ENCODE measurements around the gene GALNTL6.

The GALNTL6 gene

GRCh38 chr4:172649143-172649542, 835.9 kb downstream of the GALNTL6 start:
- H3K36me3 ChIP-seq (ENCODE audit: control insufficient read depth, insufficient read depth, low read length), result no peaks in the 10 kb centered on the region
- WGBS, 2 experiments (ENCODE audit: insufficient coverage in 2 of 2), result no CpG with 5 or more reads among the region's 2 CpGs
- H3K4me1 ChIP-seq (ENCODE audit: control insufficient read depth, insufficient read depth, low read length, poor library complexity, severe bottlenecking), result no peaks in the 10 kb centered on the region
- no peaks in the 10 kb centered on the region for H3K9me3 ChIP-seq (ENCODE audit: control insufficient read depth, low read length)
- no peak overlapping the region for H3K27ac ChIP-seq (ENCODE audit: low read depth, low read length, severe bottlenecking)
- no peak overlapping the region for H3K4me3 ChIP-seq (ENCODE audit: extremely low read depth, insufficient read depth, low read length, poor library complexity, severe bottlenecking)

GRCh38 chr4:172650758-172651530, 837.7 kb downstream of the GALNTL6 start:
- WGBS, 2 experiments (ENCODE audit: insufficient coverage in 2 of 2), result no CpG with 5 or more reads among the region's 1 CpG
- Histone ChIP-seq H3K4me3 (ENCODE audit: extremely low read depth, insufficient read depth, low read length, poor library complexity, severe bottlenecking) (no peak overlapping the region), H3K9me3 (ENCODE audit: control insufficient read depth, low read length) (no peaks in the 10 kb centered on the region), H3K4me1 (ENCODE audit: control insufficient read depth, insufficient read depth, low read length, poor library complexity, severe bottlenecking) (no peaks in the 10 kb centered on the region), H3K27ac (ENCODE audit: low read depth, low read length, severe bottlenecking) (no peak overlapping the region), H3K36me3 (ENCODE audit: control insufficient read depth, insufficient read depth, low read length) (no peaks in the 10 kb centered on the region)

- H3K27ac ChIP-seq (ENCODE audit: low read depth, low read length, severe bottlenecking), result no peak overlapping the region
- no peaks in the 10 kb centered on the region for H3K4me1 ChIP-seq (ENCODE audit: control insufficient read depth, insufficient read depth, low read length, poor library complexity, severe bottlenecking)
- H3K4me3 ChIP-seq (ENCODE audit: extremely low read depth, insufficient read depth, low read length, poor library complexity, severe bottlenecking), result no peak overlapping the region
- no CpG with 5 or more reads among the region's 2 CpGs for WGBS, 2 experiments (ENCODE audit: insufficient coverage in 2 of 2)
- no peaks in the 10 kb centered on the region for H3K9me3 ChIP-seq (ENCODE audit: control insufficient read depth, low read length)
- no peaks in the 10 kb centered on the region for H3K36me3 ChIP-seq (ENCODE audit: control insufficient read depth, insufficient read depth, low read length)
Observed at GRCh38 chr4:172651961-172652360, 838.8 kb downstream of the GALNTL6 start.

DNA sequence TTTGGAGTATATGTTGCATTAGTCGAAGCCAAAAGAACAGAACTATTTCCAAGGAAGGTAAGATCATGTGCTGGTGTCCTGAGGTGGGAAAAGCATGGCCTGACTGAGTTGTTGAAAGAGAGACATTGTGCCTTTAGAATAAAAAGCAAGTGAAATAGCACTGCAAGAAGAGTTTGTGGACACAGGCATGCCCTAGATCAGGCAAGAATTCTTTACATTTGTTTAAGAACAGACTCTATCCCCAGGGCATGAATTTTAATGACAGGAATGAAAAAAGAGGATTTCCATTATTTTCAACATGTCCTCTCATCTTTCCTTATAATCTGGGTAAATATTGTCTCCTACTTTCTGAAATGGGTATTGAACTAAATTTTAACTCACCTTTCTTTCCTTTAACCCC, 839.2 kb downstream of the GALNTL6 start:
- H3K4me1 ChIP-seq (ENCODE audit: control insufficient read depth, insufficient read depth, low read length, poor library complexity, severe bottlenecking), result no peaks in the 10 kb centered on the region
- no peaks in the 10 kb centered on the region for H3K9me3 ChIP-seq (ENCODE audit: control insufficient read depth, low read length)
- 83 to 100% methylated on average over 1 of the region's 1 CpG for WGBS, 2 experiments (ENCODE audit: insufficient coverage in 2 of 2)
- no peaks in the 10 kb centered on the region for H3K36me3 ChIP-seq (ENCODE audit: control insufficient read depth, insufficient read depth, low read length)
- H3K27ac ChIP-seq (ENCODE audit: low read depth, low read length, severe bottlenecking), result no peak overlapping the region
- no peak overlapping the region for H3K4me3 ChIP-seq (ENCODE audit: extremely low read depth, insufficient read depth, low read length, poor library complexity, severe bottlenecking)

GRCh38 chr4:172653676-172654075, 840.5 kb downstream of the GALNTL6 start:
- Histone ChIP-seq H3K9me3 (ENCODE audit: control insufficient read depth, low read length) (no peaks in the 10 kb centered on the region), H3K27ac (ENCODE audit: low read depth, low read length, severe bottlenecking) (no peak overlapping the region), H3K4me1 (ENCODE audit: control insufficient read depth, insufficient read depth, low read length, poor library complexity, severe bottlenecking) (no peaks in the 10 kb centered on the region), H3K4me3 (ENCODE audit: extremely low read depth, insufficient read depth, low read length, poor library complexity, severe bottlenecking) (no peak overlapping the region), H3K36me3 (ENCODE audit: control insufficient read depth, insufficient read depth, low read length) (no peaks in the 10 kb centered on the region)

- Histone ChIP-seq H3K4me1 (ENCODE audit: control insufficient read depth, insufficient read depth, low read length, poor library complexity, severe bottlenecking) (no peaks in the 10 kb centered on the region), H3K36me3 (ENCODE audit: control insufficient read depth, insufficient read depth, low read length) (no peaks in the 10 kb centered on the region), H3K9me3 (ENCODE audit: control insufficient read depth, low read length) (no peaks in the 10 kb centered on the region), H3K27ac (ENCODE audit: low read depth, low read length, severe bottlenecking) (no peak overlapping the region), H3K4me3 (ENCODE audit: extremely low read depth, insufficient read depth, low read length, poor library complexity, severe bottlenecking) (no peak overlapping the region)
- WGBS, 2 experiments (ENCODE audit: insufficient coverage in 2 of 2), result 86% methylated on average over 1 of the region's 3 CpGs; no CpG with 5 or more reads in 1 of the 2 experiments
Observed at GRCh38 chr4:172654457-172654856, 841.3 kb downstream of the GALNTL6 start.

DNA sequence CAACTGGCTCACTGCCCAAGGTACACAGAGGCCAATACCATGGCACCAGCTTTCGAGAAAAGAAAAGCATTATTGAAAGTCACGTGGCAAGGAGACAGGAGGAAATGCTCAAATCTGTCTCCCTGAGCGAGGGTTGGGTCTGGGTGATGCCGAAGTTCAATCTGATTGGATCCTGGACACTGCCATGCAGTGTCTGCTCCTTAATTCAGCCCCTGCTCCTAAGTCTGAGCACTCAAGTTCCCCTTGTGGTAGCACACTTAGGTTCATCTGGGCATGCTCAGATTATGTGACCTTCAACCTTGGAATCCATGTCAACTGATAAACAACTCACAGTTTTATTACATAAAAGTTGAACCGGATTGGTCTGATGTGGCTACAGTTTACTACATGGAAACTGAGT, 842.9 kb downstream of the GALNTL6 start:
- no peaks in the 10 kb centered on the region for H3K4me1 ChIP-seq (ENCODE audit: control insufficient read depth, insufficient read depth, low read length, poor library complexity, severe bottlenecking)
- H3K4me3 ChIP-seq (ENCODE audit: extremely low read depth, insufficient read depth, low read length, poor library complexity, severe bottlenecking), result no peak overlapping the region
- H3K36me3 ChIP-seq (ENCODE audit: control insufficient read depth, insufficient read depth, low read length), result no peaks in the 10 kb centered on the region
- H3K27ac ChIP-seq (ENCODE audit: low read depth, low read length, severe bottlenecking), result no peak overlapping the region
- 90 to 96% methylated on average over 4 to 5 of the region's 5 CpGs for WGBS, 2 experiments (ENCODE audit: insufficient coverage in 2 of 2)
- H3K9me3 ChIP-seq (ENCODE audit: control insufficient read depth, low read length), result no peaks in the 10 kb centered on the region

GRCh38 chr4:172657081-172657480, 843.9 kb downstream of the GALNTL6 start:
- H3K36me3 ChIP-seq (ENCODE audit: control insufficient read depth, insufficient read depth, low read length), result no peaks in the 10 kb centered on the region
- no peak overlapping the region for H3K27ac ChIP-seq (ENCODE audit: low read depth, low read length, severe bottlenecking)
- H3K9me3 ChIP-seq (ENCODE audit: control insufficient read depth, low read length), result no peaks in the 10 kb centered on the region
- WGBS, 2 experiments (ENCODE audit: insufficient coverage in 2 of 2), result 93% methylated on average over 6 of the region's 6 CpGs; no CpG with 5 or more reads in 1 of the 2 experiments
- H3K4me3 ChIP-seq (ENCODE audit: extremely low read depth, insufficient read depth, low read length, poor library complexity, severe bottlenecking), result no peak overlapping the region
- no peaks in the 10 kb centered on the region for H3K4me1 ChIP-seq (ENCODE audit: control insufficient read depth, insufficient read depth, low read length, poor library complexity, severe bottlenecking)

GRCh38 chr4:172660251-172660650, 847.0 kb downstream of the GALNTL6 start:
- H3K9me3 ChIP-seq (ENCODE audit: control insufficient read depth, low read length), result no peaks in the 10 kb centered on the region
- H3K4me1 ChIP-seq (ENCODE audit: control insufficient read depth, insufficient read depth, low read length, poor library complexity, severe bottlenecking), result no peaks in the 10 kb centered on the region
- no peak overlapping the region for H3K27ac ChIP-seq (ENCODE audit: low read depth, low read length, severe bottlenecking)
- H3K36me3 ChIP-seq (ENCODE audit: control insufficient read depth, insufficient read depth, low read length), result no peaks in the 10 kb centered on the region
- H3K4me3 ChIP-seq (ENCODE audit: extremely low read depth, insufficient read depth, low read length, poor library complexity, severe bottlenecking), result no peak overlapping the region
- WGBS, 2 experiments (ENCODE audit: insufficient coverage in 2 of 2), result 90 to 93% methylated on average over 3 of the region's 3 CpGs

GRCh38 chr4:172662113-172662512, 848.9 kb downstream of the GALNTL6 start:
- Histone ChIP-seq H3K27ac (ENCODE audit: low read depth, low read length, severe bottlenecking) (no peak overlapping the region), H3K4me1 (ENCODE audit: control insufficient read depth, insufficient read depth, low read length, poor library complexity, severe bottlenecking) (no peaks in the 10 kb centered on the region), H3K36me3 (ENCODE audit: control insufficient read depth, insufficient read depth, low read length) (no peaks in the 10 kb centered on the region), H3K9me3 (ENCODE audit: control insufficient read depth, low read length) (no peaks in the 10 kb centered on the region), H3K4me3 (ENCODE audit: extremely low read depth, insufficient read depth, low read length, poor library complexity, severe bottlenecking) (no peak overlapping the region)
- WGBS, 2 experiments (ENCODE audit: insufficient coverage in 2 of 2), result no CpG with 5 or more reads among the region's 3 CpGs

DNA sequence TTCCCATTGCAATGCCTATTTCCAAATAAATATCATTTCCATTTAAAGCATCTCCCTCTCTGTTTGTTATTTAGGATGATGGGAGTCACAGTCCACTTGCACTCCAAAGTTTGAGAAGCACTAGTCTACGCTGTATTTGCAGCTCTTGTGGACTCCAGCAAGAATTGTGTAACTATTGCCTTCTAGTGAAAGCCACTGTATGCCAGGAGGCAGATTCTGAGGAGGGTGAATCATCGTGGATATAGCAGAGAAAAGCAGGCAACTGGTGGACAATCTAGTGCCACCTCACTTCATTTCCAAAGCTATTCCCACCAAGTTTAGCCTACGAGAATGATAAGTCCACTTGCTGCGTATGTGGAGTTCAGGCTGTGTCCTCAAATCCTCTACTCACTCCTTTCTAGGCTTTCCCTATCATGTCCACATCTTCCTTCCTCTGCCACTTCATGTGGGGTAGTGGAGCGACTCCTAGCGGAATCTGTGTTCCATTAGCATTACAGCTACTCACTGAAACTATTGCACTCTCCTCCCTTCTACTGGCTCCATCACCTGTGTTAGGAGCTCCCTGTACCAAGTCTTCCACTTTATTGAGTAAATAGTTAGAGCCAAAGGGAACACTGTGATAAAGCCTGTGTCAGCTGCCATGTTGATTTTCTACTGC, 853.6 kb downstream of the GALNTL6 start:
- WGBS, 2 experiments (ENCODE audit: insufficient coverage in 2 of 2), result 83 to 95% methylated on average over 4 to 5 of the region's 6 CpGs
- Histone ChIP-seq H3K4me1 (ENCODE audit: control insufficient read depth, insufficient read depth, low read length, poor library complexity, severe bottlenecking) (no peaks in the 10 kb centered on the region), H3K27ac (ENCODE audit: low read depth, low read length, severe bottlenecking) (no peak overlapping the region), H3K9me3 (ENCODE audit: control insufficient read depth, low read length) (no peaks in the 10 kb centered on the region), H3K4me3 (ENCODE audit: extremely low read depth, insufficient read depth, low read length, poor library complexity, severe bottlenecking) (no peak overlapping the region), H3K36me3 (ENCODE audit: control insufficient read depth, insufficient read depth, low read length) (no peaks in the 10 kb centered on the region)
